DMS79 (cell line): ENCODE results near the gene SPRY1.

Source experiments
- DNase-seq: peaks from one replicate; lab custom pipeline; 2025; lab: John Stamatoyannopoulos, UW

Gene SPRY1

GRCh38 chr4:123396307-123397143 lies at the start of gene SPRY1:
Gene SPRY1 (plus strand): TSS chr4:123396795. CDS start chr4:123401592, 4,797 bp downstream.
- DNase-seq = no peak

DNA sequence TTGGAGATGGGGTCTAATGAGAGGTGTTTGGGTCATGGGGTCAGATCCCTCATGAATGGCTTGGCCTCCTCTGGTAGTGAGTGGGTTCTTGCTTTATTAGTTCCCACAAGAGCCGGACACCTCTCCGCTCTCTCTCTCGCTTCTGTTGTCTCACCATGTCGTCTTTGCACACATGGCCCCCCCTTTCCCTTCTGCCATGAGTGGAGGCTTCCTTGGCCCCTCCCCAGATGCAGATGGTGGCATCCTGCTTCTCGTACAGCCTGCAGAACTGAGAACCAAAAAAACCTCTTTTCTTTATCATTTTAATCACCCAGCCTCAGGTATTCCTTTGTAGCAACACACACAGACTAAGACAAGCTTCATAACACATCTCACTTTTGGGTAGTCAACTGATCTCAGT lies 49.6 kb upstream of the SPRY1 start:
- DNase-seq = no peak

GRCh38 chr4:123348946-123349345 lies 47.6 kb upstream of the SPRY1 start:
- no peak for DNase-seq

DNA sequence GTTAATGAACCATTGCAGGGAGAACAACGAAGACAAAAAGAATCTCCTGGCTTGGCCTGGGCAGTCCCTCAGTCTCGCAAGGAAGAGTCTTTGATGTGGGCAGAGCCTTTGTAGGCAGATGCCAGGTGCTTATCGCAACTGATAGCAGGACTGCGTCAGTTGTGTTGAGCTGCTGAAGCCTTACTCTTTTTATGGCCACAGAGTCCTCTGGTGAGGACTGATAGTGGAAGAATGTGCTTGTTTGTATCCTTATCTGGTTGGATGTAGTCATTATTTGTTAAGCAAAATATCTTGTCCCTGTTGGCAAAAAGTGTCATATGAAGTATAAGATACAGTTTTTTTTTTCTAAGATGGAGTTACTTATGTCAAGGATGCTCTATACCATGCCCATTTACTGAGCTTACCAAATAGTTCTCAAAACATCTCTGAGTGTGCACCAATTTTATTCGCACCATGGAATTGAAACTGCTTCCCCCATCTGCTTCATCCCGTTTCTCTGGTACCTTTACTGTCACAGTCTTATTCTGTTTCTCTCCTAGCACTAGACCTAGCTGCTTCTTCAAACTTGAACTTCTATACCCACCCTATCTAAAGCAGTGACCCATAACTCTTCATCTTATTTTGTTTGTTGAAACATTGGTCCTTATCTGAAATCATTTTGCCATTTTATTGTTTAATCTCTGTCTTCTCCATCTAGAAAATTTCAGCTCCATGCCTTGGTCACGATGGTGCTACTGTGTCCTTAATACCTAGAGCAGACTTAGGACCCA lies 47.0 kb upstream of the SPRY1 start:
- DNase-seq = no peak

GRCh38 chr4:123350191-123350544 lies 46.4 kb upstream of the SPRY1 start:
- no peak for DNase-seq

- no peak for DNase-seq
Observed at GRCh38 chr4:123350726-123351125, 45.9 kb upstream of the SPRY1 start.

GRCh38 chr4:123351713-123352112 lies 44.9 kb upstream of the SPRY1 start:
- no peak for DNase-seq

- DNase-seq = no peak
Observed at GRCh38 chr4:123352240-123352945, 44.2 kb upstream of the SPRY1 start.

- DNase-seq = no peak
Observed at GRCh38 chr4:123352966-123353365, 43.6 kb upstream of the SPRY1 start.

DNA sequence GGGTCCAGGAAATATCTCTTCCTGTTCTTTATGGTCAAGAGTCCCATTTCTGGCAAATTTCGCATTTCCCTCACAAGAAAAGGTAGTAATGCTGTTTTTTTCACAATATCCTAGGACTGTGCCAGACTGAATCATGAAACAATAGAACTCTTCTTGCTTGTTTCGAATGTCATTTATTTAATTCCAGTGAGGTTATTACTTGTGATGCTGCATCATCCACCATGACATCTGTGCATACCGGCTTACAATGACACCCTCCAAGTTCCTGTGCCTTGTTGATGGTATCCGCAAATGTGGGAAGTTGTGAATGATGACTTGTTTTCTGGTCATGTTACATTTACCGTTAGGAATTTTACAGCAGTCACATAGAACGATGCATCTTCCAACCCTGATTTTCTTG lies 42.9 kb upstream of the SPRY1 start:
- no peak for DNase-seq

GRCh38 chr4:123354701-123355100 lies 41.9 kb upstream of the SPRY1 start:
- DNase-seq = no peak

GRCh38 chr4:123356921-123357320 lies 39.7 kb upstream of the SPRY1 start:
- no peak for DNase-seq

GRCh38 chr4:123359449-123360315 lies 36.9 kb upstream of the SPRY1 start:
- DNase-seq = no peak

GRCh38 chr4:123361195-123361861 lies 35.3 kb upstream of the SPRY1 start:
- DNase-seq = no peak

GRCh38 chr4:123362103-123362502 lies 34.5 kb upstream of the SPRY1 start:
- DNase-seq = no peak

DNA sequence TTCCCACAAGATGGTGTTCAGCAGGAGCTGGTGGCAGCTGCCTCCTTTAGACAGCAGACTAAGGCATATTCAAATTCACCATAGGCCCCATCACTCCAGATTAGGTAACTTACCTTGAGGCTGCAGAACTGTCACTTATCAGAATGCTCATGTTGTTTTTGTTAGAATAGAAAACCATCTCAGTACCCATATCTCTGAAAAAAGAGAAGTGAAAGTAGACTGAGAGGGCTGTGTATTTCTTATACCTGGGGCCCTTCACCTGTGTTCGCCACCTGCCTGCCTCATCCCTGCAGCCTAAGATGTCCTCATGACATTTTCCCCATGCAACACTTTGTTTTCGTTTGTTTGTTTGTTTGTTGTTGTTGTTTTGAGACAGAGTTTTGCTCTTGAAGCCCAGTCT lies 32.9 kb upstream of the SPRY1 start:
- DNase-seq = no peak

DNA sequence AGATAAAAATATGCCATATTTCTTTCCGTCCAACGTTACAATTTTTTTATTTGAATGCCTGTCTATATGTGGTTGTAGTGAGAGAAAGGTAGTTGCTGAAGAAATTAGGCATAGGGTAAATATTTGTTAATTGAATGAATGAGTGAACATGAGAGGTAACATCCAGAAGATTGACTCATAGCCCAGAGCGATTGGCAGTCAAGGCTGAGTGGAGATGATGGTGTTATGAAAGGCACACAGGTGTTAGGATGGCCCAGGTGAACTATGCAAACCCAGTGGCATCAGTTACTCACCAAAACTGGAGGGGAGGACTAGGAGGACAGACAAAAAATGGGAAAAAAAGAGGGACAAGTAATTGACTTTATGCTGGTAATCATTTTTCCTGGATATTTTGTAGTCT lies 31.7 kb upstream of the SPRY1 start:
- DNase-seq = no peak

DNA sequence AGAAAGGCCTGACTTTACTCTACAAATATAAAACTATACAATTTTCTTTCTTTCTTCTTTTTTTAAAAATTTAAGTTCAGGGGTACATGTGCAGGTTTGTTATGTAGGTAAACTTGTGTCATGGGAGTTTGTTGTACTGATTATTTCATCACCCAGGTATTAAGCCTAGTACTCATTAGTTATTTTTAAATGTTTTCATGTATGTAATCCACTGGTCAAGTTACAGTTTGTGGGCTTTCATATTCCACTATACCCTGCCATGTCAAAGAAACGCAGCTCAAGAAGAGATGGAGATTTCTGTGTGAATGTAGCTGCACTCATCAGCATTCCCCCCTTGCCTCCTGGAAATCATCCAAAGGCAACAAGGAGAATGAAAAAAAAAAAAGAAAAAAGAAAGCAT lies 31.2 kb upstream of the SPRY1 start:
- no peak for DNase-seq

- no peak for DNase-seq
Observed at GRCh38 chr4:123366144-123366748, 30.3 kb upstream of the SPRY1 start.

- DNase-seq = no peak
Observed at GRCh38 chr4:123378794-123379193, 17.8 kb upstream of the SPRY1 start.

GRCh38 chr4:123379392-123379791 lies 17.2 kb upstream of the SPRY1 start:
- no peak for DNase-seq
